Measurements from ENCODE around the gene VPS26C.

The VPS26C gene

GRCh38 chr21:37210130-37210529 lies 57.0 kb downstream of the VPS26C start:
- no peak overlapping the region for H3K4me3 ChIP-seq (ENCODE audit: low read length)
- DNase-seq (ENCODE audit: low read depth, low spot score), result no peak

- DNase-seq (ENCODE audit: low read depth, low spot score), result no peak
- H3K4me3 ChIP-seq (ENCODE audit: low read length), result no peak overlapping the region
Observed at GRCh38 chr21:37208741-37209225, 58.4 kb downstream of the VPS26C start.

GRCh38 chr21:37208056-37208721 lies 58.9 kb downstream of the VPS26C start:
- DNase-seq (ENCODE audit: low read depth, low spot score), result no peak
- H3K4me3 ChIP-seq (ENCODE audit: low read length), result no peak overlapping the region

GRCh38 chr21:37207441-37208009 lies 59.6 kb downstream of the VPS26C start:
- no peak for DNase-seq (ENCODE audit: low read depth, low spot score)

GRCh38 chr21:37206496-37206895 lies 60.6 kb downstream of the VPS26C start:
- H3K4me3 ChIP-seq (ENCODE audit: low read length), result no peak overlapping the region
- DNase-seq (ENCODE audit: low read depth, low spot score), result no peak

More at GRCh38 chr21:37207441-37208009, 59.6 kb downstream of the VPS26C start:
- no peak overlapping the region for H3K4me3 ChIP-seq (ENCODE audit: low read length)

- no peak overlapping the region for H3K4me3 ChIP-seq (ENCODE audit: low read length)
- DNase-seq (ENCODE audit: low read depth, low spot score), result no peak
Observed at GRCh38 chr21:37204580-37204979, 62.6 kb downstream of the VPS26C start.

- H3K4me3 ChIP-seq (ENCODE audit: low read length), result no peak overlapping the region
- no peak for DNase-seq (ENCODE audit: low read depth, low spot score)
Observed at GRCh38 chr21:37202221-37203110, 64.7 kb downstream of the VPS26C start.

GRCh38 chr21:37200641-37201480 lies 66.3 kb downstream of the VPS26C start:
- H3K4me3 ChIP-seq (ENCODE audit: low read length), result no peak overlapping the region
- no peak for DNase-seq (ENCODE audit: low read depth, low spot score)

GRCh38 chr21:37199057-37199924 lies 67.8 kb downstream of the VPS26C start:
- DNase-seq (ENCODE audit: low read depth, low spot score), result no peak
- H3K4me3 ChIP-seq (ENCODE audit: low read length), result no peak overlapping the region

GRCh38 chr21:37197746-37198145 lies 69.4 kb downstream of the VPS26C start:
- no peak for DNase-seq (ENCODE audit: low read depth, low spot score)
- no peak overlapping the region for H3K4me3 ChIP-seq (ENCODE audit: low read length)

- H3K4me3 ChIP-seq (ENCODE audit: low read length), result no peak overlapping the region
- DNase-seq (ENCODE audit: low read depth, low spot score), result no peak
Observed at GRCh38 chr21:37196847-37197246, 70.3 kb downstream of the VPS26C start.

- no peak overlapping the region for H3K4me3 ChIP-seq (ENCODE audit: low read length)
- no peak for DNase-seq (ENCODE audit: low read depth, low spot score)
Observed at GRCh38 chr21:37195610-37196009, 71.5 kb downstream of the VPS26C start.

GRCh38 chr21:37195059-37195458 lies 72.1 kb downstream of the VPS26C start:
- H3K4me3 ChIP-seq (ENCODE audit: low read length), result no peak overlapping the region

GRCh38 chr21:37193676-37194075 lies 73.5 kb downstream of the VPS26C start:
- DNase-seq (ENCODE audit: low read depth, low spot score), result no peak
- no peak overlapping the region for H3K4me3 ChIP-seq (ENCODE audit: low read length)

More at GRCh38 chr21:37195059-37195458, 72.1 kb downstream of the VPS26C start:
- no peak for DNase-seq (ENCODE audit: low read depth, low spot score)

GRCh38 chr21:37193006-37193405 lies 74.1 kb downstream of the VPS26C start:
- DNase-seq (ENCODE audit: low read depth, low spot score), result no peak
- H3K4me3 ChIP-seq (ENCODE audit: low read length), result no peak overlapping the region

- DNase-seq (ENCODE audit: low read depth, low spot score), result no peak
- no peak overlapping the region for H3K4me3 ChIP-seq (ENCODE audit: low read length)
Observed at GRCh38 chr21:37192019-37192418, 75.1 kb downstream of the VPS26C start.

GRCh38 chr21:37188825-37189224 lies 78.3 kb downstream of the VPS26C start:
- no peak for DNase-seq (ENCODE audit: low read depth, low spot score)
- no peak overlapping the region for H3K4me3 ChIP-seq (ENCODE audit: low read length)

GRCh38 chr21:37186983-37187382 lies 80.2 kb downstream of the VPS26C start:
- H3K4me3 ChIP-seq (ENCODE audit: low read length), result no peak overlapping the region
- DNase-seq (ENCODE audit: low read depth, low spot score), result no peak

All from Jurkat, Clone E6-1 (cell line).